Panc1 (cell line): Measurements from ENCODE around the gene KPNA4. TPM values are rescaled to one million over a fixed set of nuclear protein-coding genes. Genes with fewer than 3 reads are reported as not detected.

Experiments
- ATAC-seq: fragments of 200-7000 bp; cut with Tn5 transposase; 2 replicates; pipeline ENCODE4 v1.9.1; 2020; ENCODE audit warnings: mild to moderate bottlenecking, moderate library complexity
- BruUV-seq: library from RNA; stranded (reverse); fragments of 400-500 nt; replicated peaks from 2 replicates; lab custom pipeline; 2021; lab: Mats Ljungman, UMichigan
- CTCF ChIA-PET: fragments of 300-600 bp; sonication (Branson Sonifier 250); formaldehyde crosslinking; loops from one replicate; lab custom pipeline; 2022; ENCODE audit warnings: antibody characterized with exemption; lab: Charles Lee
- POLR2A ChIA-PET: fragments of 300-600 bp; sonication (Branson Sonifier 250); formaldehyde crosslinking; loops from one replicate; lab custom pipeline; 2022; ENCODE audit warnings: antibody characterized with exemption; lab: Charles Lee
- DNase-seq: peaks from one replicate; pipeline ENCODE4 v3.0.0-alpha.2; 2010; ENCODE audit warnings: low read depth, low spot score
- H3K27ac ChIP-seq: 2 replicates; pipeline ENCODE4 v1.5.1; 2011; ENCODE audit warnings: mild to moderate bottlenecking, low read length, inconsistent platforms
- H3K27me3 ChIP-seq: fragments of 200-500 bp; sonication (Bioruptor generic); 2 replicates; pipeline ENCODE4 v1.6.0; 2014; ENCODE audit warnings: low read length, inconsistent platforms; ENCODE audit not compliant: control insufficient read depth, insufficient read depth
- H3K36me3 ChIP-seq: fragments of 200-500 bp; sonication (Bioruptor generic); 2 replicates; pipeline ENCODE4 v1.5.1; 2014; ENCODE audit warnings: inconsistent platforms, mild to moderate bottlenecking, low read length, moderate library complexity; ENCODE audit not compliant: control insufficient read depth, insufficient read depth
- H3K4me1 ChIP-seq: 2 replicates; pipeline ENCODE4 v1.5.1; 2011; ENCODE audit warnings: inconsistent platforms, mild to moderate bottlenecking, low read length, moderate library complexity; ENCODE audit not compliant: control insufficient read depth, insufficient read depth
- H3K4me3 ChIP-seq, 2 experiments: 2 replicates each; pipeline ENCODE4 v1.5.1; 2011 to 2012; ENCODE audit warnings: low read depth in 2 of 2, low read length in 2 of 2, mild to moderate bottlenecking in 2 of 2, inconsistent platforms in 1 of 2, moderate library complexity in 1 of 2
- H3K9me3 ChIP-seq: fragments of 200-500 bp; sonication (Bioruptor generic); 2 replicates; pipeline ENCODE4 v1.5.1; 2014; ENCODE audit warnings: low read depth, mild to moderate bottlenecking, inconsistent platforms, low read length, moderate library complexity; ENCODE audit not compliant: control insufficient read depth, insufficient read depth
- POLR2AphosphoS5 ChIP-seq: IDR thresholded peaks from 2 replicates; pipeline ENCODE4 v1.6.1; 2012; ENCODE audit warnings: mild to moderate bottlenecking, low read depth, low read length, moderate library complexity
- REST ChIP-seq, 2 experiments: IDR thresholded peaks; 2 replicates each; pipeline ENCODE4 v1.6.1; 2011 to 2012; ENCODE audit warnings: low read depth in 2 of 2, control low read depth in 1 of 2, low read length in 1 of 2, mild to moderate bottlenecking in 1 of 2, moderate library complexity in 1 of 2; ENCODE audit not compliant: insufficient read depth in 1 of 2
- SIN3A ChIP-seq: IDR thresholded peaks from 2 replicates; pipeline ENCODE4 v1.6.1; 2012; ENCODE audit warnings: low read depth, mild to moderate bottlenecking, low read length, moderate library complexity, borderline replicate concordance; ENCODE audit not compliant: insufficient read depth
- TCF7L2 ChIP-seq: IDR thresholded peaks from 2 replicates; pipeline ENCODE4 v1.6.1; 2011; ENCODE audit warnings: mild to moderate bottlenecking, low read depth, low read length, inconsistent platforms
- in situ Hi-C: cut with HindIII; loops from 2 replicates; pipeline ENCODE4 v1.10.0; 2016; ENCODE audit warnings: low sequenced_read_pairs, low pct_unique_long_range_greater_than_20kb
- intact Hi-C: fragments of 100-400 bp; cut with micrococcal nuclease; formaldehyde crosslinking; loops from one replicate; pipeline ENCODE4 v1.10.0; 2022; ENCODE audit not compliant: unreplicated experiment
- total RNA-seq: library from RNA; stranded (reverse); gene quantifications from one replicate; pipeline ENCODE4 v1.2.1, GENCODE V29; 2021; ENCODE audit not compliant: unreplicated experiment
- TF ChIP-seq, protein P1 (sequence below): fragments of 450-650 bp; IDR thresholded peaks from 2 replicates; pipeline ENCODE4 v1.5.1; 2017; ENCODE audit warnings: mild to moderate bottlenecking

The KPNA4 gene
- total RNA-seq, 1 experiment from 2014 or later: 84.4 TPM

DNA sequence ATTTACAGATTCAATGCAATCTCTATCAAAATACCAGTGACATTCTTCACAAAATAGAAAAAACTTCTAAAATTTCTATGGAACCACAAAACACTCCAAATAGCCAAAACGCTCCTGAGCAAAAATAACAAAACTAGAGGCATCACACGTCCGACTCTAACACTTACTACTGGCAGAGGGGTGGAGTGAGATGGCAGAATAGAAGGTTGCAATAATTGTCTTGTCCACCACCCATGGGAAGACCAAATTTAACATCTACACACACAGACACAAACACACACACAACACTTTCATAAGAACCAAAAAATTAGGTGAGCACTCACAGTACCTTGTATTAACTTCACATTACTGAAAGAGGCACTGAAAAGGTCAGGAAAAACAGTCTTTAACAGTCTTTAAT is 21.3 kb upstream of the KPNA4 start:
- no peak for TF ChIP-seq POLR2AphosphoS5
- no peak for TF ChIP-seq SIN3A
- no peak for TF ChIP-seq TCF7L2
- TF ChIP-seq, protein P1, sequence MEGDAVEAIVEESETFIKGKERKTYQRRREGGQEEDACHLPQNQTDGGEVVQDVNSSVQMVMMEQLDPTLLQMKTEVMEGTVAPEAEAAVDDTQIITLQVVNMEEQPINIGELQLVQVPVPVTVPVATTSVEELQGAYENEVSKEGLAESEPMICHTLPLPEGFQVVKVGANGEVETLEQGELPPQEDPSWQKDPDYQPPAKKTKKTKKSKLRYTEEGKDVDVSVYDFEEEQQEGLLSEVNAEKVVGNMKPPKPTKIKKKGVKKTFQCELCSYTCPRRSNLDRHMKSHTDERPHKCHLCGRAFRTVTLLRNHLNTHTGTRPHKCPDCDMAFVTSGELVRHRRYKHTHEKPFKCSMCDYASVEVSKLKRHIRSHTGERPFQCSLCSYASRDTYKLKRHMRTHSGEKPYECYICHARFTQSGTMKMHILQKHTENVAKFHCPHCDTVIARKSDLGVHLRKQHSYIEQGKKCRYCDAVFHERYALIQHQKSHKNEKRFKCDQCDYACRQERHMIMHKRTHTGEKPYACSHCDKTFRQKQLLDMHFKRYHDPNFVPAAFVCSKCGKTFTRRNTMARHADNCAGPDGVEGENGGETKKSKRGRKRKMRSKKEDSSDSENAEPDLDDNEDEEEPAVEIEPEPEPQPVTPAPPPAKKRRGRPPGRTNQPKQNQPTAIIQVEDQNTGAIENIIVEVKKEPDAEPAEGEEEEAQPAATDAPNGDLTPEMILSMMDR: no peak
- no peak for TF ChIP-seq REST (IDR thresholded peaks at IDR 0.05; ENCODE audit: insufficient read depth in 1 of 2, low read depth in 2 of 2, low read length in 1 of 2)
- BruUV-seq: no TSS peak
- H3K27me3 ChIP-seq: no peaks in the 10 kb centered on the region
- in situ Hi-C loops: no loop called here
- ChIA-PET CTCF (no interaction called here), POLR2A (no interaction called here)
- intact Hi-C loops: no loop called here
- ATAC-seq (no peak), DNase-seq (no peak)
- H3K4me3 ChIP-seq: no peak overlapping the region
- H3K4me1 ChIP-seq: no peaks in the 10 kb centered on the region
- H3K27ac ChIP-seq: no peak overlapping the region
- no peaks in the 10 kb centered on the region for H3K36me3 ChIP-seq
- H3K9me3 ChIP-seq: 0 out of 2 replicates have a peak, but pooled peaks cover 4% of the 10 kb centered on the region

DNA sequence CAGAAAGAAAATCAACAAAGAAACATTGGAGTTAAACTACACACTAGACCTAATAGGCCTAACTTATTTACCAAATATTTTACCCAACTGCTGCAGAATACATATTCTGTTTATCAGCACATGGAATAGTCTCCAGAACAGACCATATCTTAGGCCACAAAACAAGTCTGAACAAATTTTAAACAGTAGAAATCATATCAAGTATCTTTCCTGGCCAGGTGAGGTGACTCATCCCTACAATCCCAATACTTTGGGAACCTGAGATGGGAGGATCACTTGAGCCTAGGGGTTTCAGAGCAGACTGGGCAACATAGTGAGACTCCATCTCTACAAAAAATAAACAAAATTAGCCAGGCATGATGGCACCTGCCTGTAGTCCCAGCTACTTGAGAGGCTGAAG is 18.1 kb upstream of the KPNA4 start:
- ChIA-PET POLR2A (no interaction called here), CTCF (no interaction called here)
- Histone ChIP-seq H3K27me3 (no peaks in the 10 kb centered on the region), H3K4me1 (no peaks in the 10 kb centered on the region), H3K4me3 (no peak overlapping the region), H3K36me3 (no peaks in the 10 kb centered on the region), H3K27ac (no peak overlapping the region), H3K9me3 (peaks cover 4% of the 10 kb centered on the region; the same call in 1 of the 2 replicates)
- ATAC-seq (no peak), DNase-seq (no peak)
- no TSS peak for BruUV-seq
- intact Hi-C loops: loop anchor here (5.0 kb wide), 1 partner anchor 359 kb away; no protein-coding TSS in a partner anchor
- in situ Hi-C loops: no loop called here
- TF ChIP-seq TCF7L2 (no peak), REST (IDR thresholded peaks at IDR 0.05; ENCODE audit: insufficient read depth in 1 of 2, low read depth in 2 of 2, low read length in 1 of 2) (no peak), POLR2AphosphoS5 (no peak), SIN3A (no peak)
- TF ChIP-seq, protein P1: no peak
